HCT116 (cell line): ENCODE measurements around the gene NSD2. TPM values are rescaled to one million over a fixed set of nuclear protein-coding genes. Genes with fewer than 3 reads are reported as not detected.

Experiments used
- CEBPB ChIP-seq: IDR thresholded peaks from 2 replicates; pipeline ENCODE4 v1.6.1; 2012; ENCODE audit warnings: low read depth
- CTCF ChIP-seq, 3 experiments: fragments of 200-600 bp in 1 of 3; sonication (generic) in 1 of 3; IDR thresholded peaks in 2 of 3; conservative IDR thresholded peaks in 1 of 3; 2 replicates each; pipeline ENCODE4 v1.5.1; 2012 to 2017; ENCODE audit warnings: low read depth in 2 of 3, low read length in 2 of 3, antibody characterized with exemption in 1 of 3, borderline replicate concordance in 1 of 3, control low read depth in 1 of 3, mild to moderate bottlenecking in 1 of 3, mixed read lengths in 1 of 3, mixed run types in 1 of 3, moderate library complexity in 1 of 3; ENCODE audit not compliant: insufficient read depth in 1 of 3
- ELF1 ChIP-seq: IDR thresholded peaks from 2 replicates; pipeline ENCODE4 v1.6.1; 2012; ENCODE audit warnings: low read depth, borderline replicate concordance
- EZH2 ChIP-seq: fragments of 200-600 bp; sonication (generic); IDR thresholded peaks from 2 replicates; pipeline ENCODE4 v1.6.1; 2017; ENCODE audit warnings: antibody characterized with exemption, mixed run types
- JUND ChIP-seq: IDR thresholded peaks from 2 replicates; pipeline ENCODE4 v1.6.1; 2012
- POLR2A ChIP-seq: IDR thresholded peaks from 2 replicates; pipeline ENCODE4 v1.7.0; 2011; ENCODE audit warnings: borderline replicate concordance; ENCODE audit not compliant: insufficient read depth, insufficient read length; ENCODE audit errors: extremely low read depth
- POLR2AphosphoS5 ChIP-seq: IDR thresholded peaks from 2 replicates; pipeline ENCODE4 v1.6.1; 2011; ENCODE audit warnings: mild to moderate bottlenecking, low read depth, low read length, moderate library complexity
- RAD21 ChIP-seq: IDR thresholded peaks from 2 replicates; pipeline ENCODE4 v1.6.1; 2012; ENCODE audit warnings: low read depth, mild to moderate bottlenecking
- REST ChIP-seq: IDR thresholded peaks from 2 replicates; pipeline ENCODE4 v1.6.1; 2012; ENCODE audit warnings: low read depth
- SIN3A ChIP-seq: IDR thresholded peaks from 2 replicates; pipeline ENCODE4 v1.6.1; 2012; ENCODE audit warnings: low read depth
- SP1 ChIP-seq: IDR thresholded peaks from 2 replicates; pipeline ENCODE4 v1.6.1; 2012; ENCODE audit warnings: low read depth
- SRF ChIP-seq: IDR thresholded peaks from 2 replicates; pipeline ENCODE4 v1.6.1; 2012; ENCODE audit warnings: low read depth
- TCF7L2 ChIP-seq: IDR thresholded peaks from 2 replicates; pipeline ENCODE4 v1.7.0; 2011; ENCODE audit warnings: borderline replicate concordance, inconsistent platforms; ENCODE audit not compliant: insufficient read depth, insufficient read length; ENCODE audit errors: extremely low read depth
- total RNA-seq: library from RNA; stranded (reverse); gene quantifications from one replicate; pipeline ENCODE4 v1.2.1, GENCODE V29; 2021; ENCODE audit not compliant: unreplicated experiment

NSD2 gene
- total RNA-seq, 1 experiment from 2014 or later, result 145 TPM

GRCh38 chr4:1940566-1940965 lies 69.4 kb downstream of the NSD2 start (continued):
- TF ChIP-seq REST (no peak), ELF1 (no peak), EZH2 (no peak), SRF (no peak), TCF7L2 (no peak), SIN3A (no peak), POLR2A (no peak), RAD21 (no peak), JUND (no peak), CTCF (IDR thresholded peaks at IDR 0.05 in 2 of 3, conservative IDR thresholded peaks at IDR 0.05 in 1 of 3; ENCODE audit: borderline replicate concordance in 1 of 3, insufficient read depth in 1 of 3, low read depth in 2 of 3, low read length in 2 of 3) (no peak), POLR2AphosphoS5 (no peak), SP1 (no peak), CEBPB (no peak)
